ENCODE data around the gene TOP1. TPM values are rescaled to one million over a fixed set of nuclear protein-coding genes. Genes with fewer than 3 reads are reported as not detected.

TOP1 gene
- total RNA-seq, 1 donor from 2014 or later: 9.4 TPM

DNA sequence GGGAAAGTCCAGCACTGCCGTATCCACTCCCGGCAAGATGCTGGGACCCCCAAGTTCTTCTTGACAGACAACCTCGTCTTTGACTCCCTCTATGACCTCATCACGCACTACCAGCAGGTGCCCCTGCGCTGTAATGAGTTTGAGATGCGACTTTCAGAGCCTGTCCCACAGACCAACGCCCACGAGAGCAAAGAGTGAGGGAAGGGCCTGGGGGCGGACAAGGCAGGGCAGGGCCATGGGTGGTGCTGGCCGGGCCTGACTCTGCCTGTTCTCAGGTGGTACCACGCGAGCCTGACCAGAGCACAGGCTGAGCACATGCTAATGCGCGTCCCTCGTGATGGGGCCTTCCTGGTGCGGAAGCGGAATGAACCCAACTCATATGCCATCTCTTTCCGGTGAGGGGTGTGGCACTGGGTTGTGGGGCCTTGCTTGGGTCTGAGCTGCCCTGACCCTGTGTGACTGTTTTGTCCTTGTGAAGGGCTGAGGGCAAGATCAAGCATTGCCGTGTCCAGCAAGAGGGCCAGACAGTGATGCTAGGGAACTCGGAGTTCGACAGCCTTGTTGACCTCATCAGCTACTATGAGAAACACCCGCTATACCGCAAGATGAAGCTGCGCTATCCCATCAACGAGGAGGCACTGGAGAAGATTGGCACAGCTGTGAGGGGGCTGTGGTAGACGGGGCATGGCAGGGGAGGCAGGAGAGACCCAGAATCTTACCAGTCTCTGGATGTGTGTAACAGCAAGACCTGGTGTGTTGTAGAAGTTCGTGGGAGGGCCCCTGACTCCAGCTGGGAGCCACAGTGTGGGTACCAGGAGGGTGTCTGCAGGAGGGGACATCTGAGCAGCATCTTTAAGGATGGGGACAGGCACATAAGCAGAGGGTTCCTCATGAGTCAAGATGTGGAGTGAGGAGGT lies 137.8 kb downstream of the TOP1 start:
- peaks cover 0 to 4% of the 10 kb centered on the region in 2 donors for H3K4me1 ChIP-seq
- intact Hi-C loops (cut with DNase I): no loop called here
- TF ChIP-seq, protein P1, sequence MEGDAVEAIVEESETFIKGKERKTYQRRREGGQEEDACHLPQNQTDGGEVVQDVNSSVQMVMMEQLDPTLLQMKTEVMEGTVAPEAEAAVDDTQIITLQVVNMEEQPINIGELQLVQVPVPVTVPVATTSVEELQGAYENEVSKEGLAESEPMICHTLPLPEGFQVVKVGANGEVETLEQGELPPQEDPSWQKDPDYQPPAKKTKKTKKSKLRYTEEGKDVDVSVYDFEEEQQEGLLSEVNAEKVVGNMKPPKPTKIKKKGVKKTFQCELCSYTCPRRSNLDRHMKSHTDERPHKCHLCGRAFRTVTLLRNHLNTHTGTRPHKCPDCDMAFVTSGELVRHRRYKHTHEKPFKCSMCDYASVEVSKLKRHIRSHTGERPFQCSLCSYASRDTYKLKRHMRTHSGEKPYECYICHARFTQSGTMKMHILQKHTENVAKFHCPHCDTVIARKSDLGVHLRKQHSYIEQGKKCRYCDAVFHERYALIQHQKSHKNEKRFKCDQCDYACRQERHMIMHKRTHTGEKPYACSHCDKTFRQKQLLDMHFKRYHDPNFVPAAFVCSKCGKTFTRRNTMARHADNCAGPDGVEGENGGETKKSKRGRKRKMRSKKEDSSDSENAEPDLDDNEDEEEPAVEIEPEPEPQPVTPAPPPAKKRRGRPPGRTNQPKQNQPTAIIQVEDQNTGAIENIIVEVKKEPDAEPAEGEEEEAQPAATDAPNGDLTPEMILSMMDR (IDR thresholded peaks at IDR 0.05): no peak
- no peak overlapping the region for H3K4me3 ChIP-seq
- peak overlapping the region in 1 of 2 donors; percentile 33 for H3K27ac ChIP-seq
- DNase-seq (ENCODE audit: low spot score in 2 of 2): peak in 1 of 2 donors; percentile 57
- H3K9me3 ChIP-seq: no peaks in the 10 kb centered on the region
- no peaks in the 10 kb centered on the region for H3K27me3 ChIP-seq
- H3K36me3 ChIP-seq: peaks cover 88 to 92% of the 10 kb centered on the region in 2 donors

DNA sequence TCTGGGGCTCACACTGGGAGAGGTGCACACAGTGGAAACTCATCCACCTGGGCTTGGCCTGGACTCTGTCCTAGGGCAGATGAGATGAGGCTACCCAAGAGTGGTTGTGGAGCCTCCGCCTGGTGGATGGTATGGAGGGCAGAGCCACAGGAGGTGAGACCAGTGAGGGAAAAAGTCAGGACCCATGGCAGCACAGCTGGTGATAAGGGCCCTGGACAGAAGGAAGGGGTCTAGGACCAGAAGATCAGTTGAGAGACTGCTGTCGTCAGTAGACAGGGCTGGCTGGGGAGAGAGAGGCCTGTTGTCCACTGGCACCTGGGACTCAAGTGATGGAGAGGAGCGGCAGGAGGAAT lies 138.5 kb downstream of the TOP1 start:
- no peaks in the 10 kb centered on the region for H3K27me3 ChIP-seq
- TF ChIP-seq, protein P1 (IDR thresholded peaks at IDR 0.05): no peak
- H3K4me1 ChIP-seq: no peaks in the 10 kb centered on the region
- DNase-seq (ENCODE audit: low spot score in 2 of 2): peak in 1 of 2 donors; percentile 40
- H3K9me3 ChIP-seq: no peaks in the 10 kb centered on the region
- intact Hi-C loops (cut with DNase I): no loop called here
- peaks cover 90 to 98% of the 10 kb centered on the region in 2 donors for H3K36me3 ChIP-seq
- H3K4me3 ChIP-seq: no peak overlapping the region
- H3K27ac ChIP-seq: peak overlapping the region in 1 of 2 donors; percentile 33

DNA sequence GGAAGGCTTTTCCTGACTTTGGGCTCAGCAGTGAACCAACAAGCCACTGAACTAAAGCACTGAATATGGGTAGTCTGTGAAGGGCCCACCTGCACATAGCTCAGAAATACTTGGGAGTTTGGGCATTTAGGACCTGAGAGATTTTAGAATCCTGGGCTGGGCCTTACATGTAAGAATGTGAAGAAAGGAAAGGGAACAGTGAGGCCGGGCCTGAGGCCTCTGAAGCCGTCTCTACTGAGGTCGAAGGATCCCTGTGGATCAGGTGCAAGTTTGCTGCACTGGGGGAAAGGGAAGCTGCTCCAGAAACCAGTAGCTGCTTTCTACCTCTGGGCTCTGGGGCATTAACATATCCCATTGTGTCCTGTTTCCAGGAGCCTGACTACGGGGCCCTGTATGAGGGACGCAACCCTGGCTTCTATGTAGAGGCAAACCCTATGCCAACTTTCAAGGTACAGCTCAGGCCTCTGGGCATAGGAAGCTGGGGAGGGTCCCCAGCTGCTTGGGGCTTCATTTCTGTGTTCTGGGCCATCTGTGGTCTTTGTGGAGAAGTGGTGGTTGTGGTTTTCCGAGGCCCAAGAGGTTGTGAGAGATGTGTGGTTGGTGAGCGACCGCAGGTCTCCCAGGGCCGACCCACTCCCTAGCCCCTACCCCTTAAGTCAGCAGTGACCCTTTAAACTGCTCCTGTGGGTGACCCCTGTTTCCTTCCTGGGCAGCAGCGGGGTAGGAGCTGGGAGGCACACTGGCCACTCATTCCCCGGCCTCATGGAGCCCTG lies 139.0 kb downstream of the TOP1 start:
- Histone ChIP-seq H3K27ac (peak overlapping the region in 1 of 2 donors; percentile 33), H3K36me3 (peaks cover 90 to 99% of the 10 kb centered on the region in 2 donors), H3K27me3 (no peaks in the 10 kb centered on the region), H3K9me3 (no peaks in the 10 kb centered on the region), H3K4me3 (no peak overlapping the region), H3K4me1 (peaks cover 0 to 4% of the 10 kb centered on the region in 2 donors)
- DNase-seq (ENCODE audit: low spot score in 2 of 2): peak in 1 of 2 donors; percentile 51
- intact Hi-C loops (cut with DNase I): no loop called here
- TF ChIP-seq, protein P1 (IDR thresholded peaks at IDR 0.05): no peak

DNA sequence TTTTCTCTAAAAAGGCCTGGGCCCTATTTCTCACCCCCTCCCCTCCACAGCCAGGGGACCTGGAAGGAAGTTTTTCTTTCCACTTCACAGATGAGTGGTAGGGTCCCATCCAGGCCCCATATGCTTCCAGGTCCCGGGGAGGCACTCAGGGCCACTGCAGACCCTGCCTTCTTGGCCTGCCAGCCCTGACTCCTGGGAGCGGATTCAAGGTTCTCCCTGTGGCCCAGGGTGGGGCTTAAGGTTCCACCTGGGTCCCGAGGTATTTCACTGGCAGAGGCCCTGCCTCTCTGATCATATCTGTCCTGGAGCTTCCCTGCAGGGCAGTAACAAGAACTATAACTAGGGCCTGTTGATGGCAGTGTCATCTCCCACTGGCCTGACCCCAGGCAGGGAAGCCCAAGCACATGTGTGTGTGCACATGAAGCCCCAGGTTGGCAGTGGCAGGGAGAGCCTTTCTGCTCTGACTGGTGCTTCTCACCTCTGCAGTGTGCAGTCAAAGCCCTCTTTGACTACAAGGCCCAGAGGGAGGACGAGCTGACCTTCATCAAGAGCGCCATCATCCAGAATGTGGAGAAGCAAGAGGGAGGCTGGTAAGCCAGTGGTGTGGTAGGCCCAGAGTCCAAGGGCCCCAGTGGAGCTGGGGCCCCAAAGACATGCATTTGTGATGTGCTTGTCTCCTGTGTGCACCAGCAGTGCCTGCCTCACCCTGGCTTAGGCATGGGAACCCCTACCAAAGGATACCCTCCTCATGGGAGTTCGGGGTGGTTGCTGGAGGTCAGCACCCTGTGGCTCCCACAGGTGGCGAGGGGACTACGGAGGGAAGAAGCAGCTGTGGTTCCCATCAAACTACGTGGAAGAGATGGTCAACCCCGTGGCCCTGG lies 139.9 kb downstream of the TOP1 start:
- Histone ChIP-seq H3K27ac (peak overlapping the region in 1 of 2 donors; percentile 33), H3K36me3 (peaks cover 82 to 96% of the 10 kb centered on the region in 2 donors), H3K27me3 (no peaks in the 10 kb centered on the region), H3K4me1 (peaks cover 0 to 10% of the 10 kb centered on the region in 2 donors), H3K4me3 (no peak overlapping the region), H3K9me3 (no peaks in the 10 kb centered on the region)
- TF ChIP-seq, protein P1 (IDR thresholded peaks at IDR 0.05): no peak
- intact Hi-C loops (cut with DNase I): no loop called here
- peak in 1 of 2 donors; percentile 59 for DNase-seq (ENCODE audit: low spot score in 2 of 2)

DNA sequence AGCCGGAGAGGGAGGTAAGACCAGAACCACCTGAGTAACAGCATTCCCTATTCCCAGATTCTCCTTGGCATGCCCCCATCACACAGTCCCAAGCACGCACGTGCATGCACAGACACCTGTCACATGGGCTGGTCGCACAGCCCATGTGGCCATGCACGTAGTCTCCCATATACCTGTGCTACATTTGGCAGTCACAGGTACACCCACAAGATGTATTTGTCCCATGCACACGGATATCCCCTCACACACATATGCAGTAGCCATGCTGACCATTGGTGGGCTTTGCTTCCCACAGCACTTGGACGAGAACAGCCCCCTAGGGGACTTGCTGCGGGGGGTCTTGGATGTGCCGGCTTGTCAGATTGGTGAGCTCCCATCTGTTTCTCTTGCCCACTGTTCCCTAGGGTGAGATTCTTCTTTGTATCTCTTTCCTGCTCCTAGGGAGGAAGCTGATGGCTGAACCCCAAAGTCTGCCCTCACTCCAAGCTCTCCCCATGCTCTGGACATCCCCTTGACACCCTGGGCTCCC lies 140.6 kb downstream of the TOP1 start:
- TF ChIP-seq, protein P1 (IDR thresholded peaks at IDR 0.05): no peak
- intact Hi-C loops (cut with DNase I): no loop called here
- peaks cover 0 to 17% of the 10 kb centered on the region in 2 donors for H3K4me1 ChIP-seq
- H3K4me3 ChIP-seq: no peak overlapping the region
- H3K27me3 ChIP-seq: no peaks in the 10 kb centered on the region
- H3K9me3 ChIP-seq: no peaks in the 10 kb centered on the region
- H3K27ac ChIP-seq: peak overlapping the region in 1 of 2 donors; percentile 19
- DNase-seq (ENCODE audit: low spot score in 2 of 2): peak in 1 of 2 donors; percentile 55
- peaks cover 81 to 96% of the 10 kb centered on the region in 2 donors for H3K36me3 ChIP-seq
